Stimulated activated CD8-positive, alpha-beta memory T cell treated with anti-CD3 and anti-CD28 coated beads, Interleukin-7, amount 100 ng/mL, for 1 hour (primary cell): ENCODE measurements around the gene TM9SF1.
"Not testable (repeated sequence)": the region's sequence is repeated elsewhere in the genome, so short reads cannot be mapped to it uniquely, and the experiment has no call there.

Experiments
- DNase-seq, 2 donors: peaks; one replicate each; pipeline ENCODE4 v3.0.0-alpha.2; 2020; ENCODE audit warnings: low read depth in 2 of 2

Gene TM9SF1

GRCh38 chr14:24224618-24225071 lies 29.4 kb upstream of the TM9SF1 start:
- no peak for DNase-seq

- DNase-seq: not testable (repeated sequence)
Measured at GRCh38 chr14:24222987-24223386, 27.7 kb upstream of the TM9SF1 start.

- DNase-seq: no peak
Measured at GRCh38 chr14:24219521-24219920, 24.3 kb upstream of the TM9SF1 start.

- DNase-seq: no peak
Measured at GRCh38 chr14:24219080-24219479, 23.8 kb upstream of the TM9SF1 start.

- not testable (repeated sequence) for DNase-seq
Measured at GRCh38 chr14:24216876-24217275, 21.6 kb upstream of the TM9SF1 start.

GRCh38 chr14:24216345-24216699 lies 21.1 kb upstream of the TM9SF1 start:
- no peak for DNase-seq

- peak; percentile 67 to 69 for DNase-seq
Measured at GRCh38 chr14:24215495-24216344, 20.5 kb upstream of the TM9SF1 start, which contains the start of gene MDP1. MDP1 (minus strand) TSS chr14:24216066; CDS start chr14:24215955, 111 bp downstream.

GRCh38 chr14:24213866-24214662 lies 18.8 kb upstream of the TM9SF1 start:
- no peak for DNase-seq

GRCh38 chr14:24212924-24213865 lies 18.0 kb upstream of the TM9SF1 start, which contains the start of gene CHMP4A:
CHMP4A (minus strand) TSS chr14:24213488; CDS start chr14:24213439, 49 bp downstream.
- peak; percentile 89 to 90 for DNase-seq

GRCh38 chr14:24211311-24211710 lies 16.1 kb upstream of the TM9SF1 start:
- no peak for DNase-seq

- DNase-seq: no peak
Measured at GRCh38 chr14:24207625-24208024, 12.4 kb upstream of the TM9SF1 start.

GRCh38 chr14:24207104-24207551 lies 11.9 kb upstream of the TM9SF1 start:
- DNase-seq: no peak

- no peak for DNase-seq
Measured at GRCh38 chr14:24206260-24207103, 11.2 kb upstream of the TM9SF1 start.

GRCh38 chr14:24204163-24205146 lies 9.2 kb upstream of the TM9SF1 start:
- no peak for DNase-seq

GRCh38 chr14:24203249-24203886 lies 8.1 kb upstream of the TM9SF1 start:
- DNase-seq: not testable (repeated sequence)

GRCh38 chr14:24202538-24202937 lies 7.3 kb upstream of the TM9SF1 start:
- DNase-seq: not testable (repeated sequence)

GRCh38 chr14:24198814-24199524 lies 3.7 kb upstream of the TM9SF1 start:
- no peak for DNase-seq

- DNase-seq: no peak
Measured at GRCh38 chr14:24197056-24197450, 1.8 kb upstream of the TM9SF1 start.
